DOHH2 (cell line): ENCODE data around the gene ZFAND4.

ENCODE experiments used
- CTCF ChIP-seq: fragments of 200-600 bp; sonication (generic); IDR thresholded peaks from one replicate; pipeline ENCODE4 v1.5.1; 2014; ENCODE audit warnings: antibody characterized with exemption, mild to moderate bottlenecking, low read depth, low read length; ENCODE audit not compliant: poor library complexity, severe bottlenecking
- EZH2phosphoT487 ChIP-seq: fragments of 200-600 bp; sonication (generic); IDR thresholded peaks from 2 replicates; pipeline ENCODE4 v1.6.1; 2017; ENCODE audit warnings: borderline replicate concordance, mild to moderate bottlenecking, antibody characterized with exemption, low read length, moderate library complexity, mixed read lengths

GRCh38 chr10:45569471-45569870 lies 103.1 kb downstream of the ZFAND4 start:
- TF ChIP-seq CTCF (no peak), EZH2phosphoT487 (no peak)
